HTR-8/SVneo (cell line): ENCODE measurements around the gene ZNF473.
"Not testable (repeated sequence)": the region's sequence is repeated elsewhere in the genome, so short reads cannot be mapped to it uniquely, and the experiment has no call there.

ENCODE experiments used
- DNase-seq: peaks from one replicate; pipeline ENCODE4 v3.0.0; 2011; ENCODE audit warnings: low spot score, mixed read lengths; ENCODE audit not compliant: insufficient read length
- FAIRE-seq: peaks from 2 replicates; lab custom pipeline; 2011; peaks lifted over from hg19 to GRCh38; lab: Jason Lieb, UNC

Gene ZNF473

DNA sequence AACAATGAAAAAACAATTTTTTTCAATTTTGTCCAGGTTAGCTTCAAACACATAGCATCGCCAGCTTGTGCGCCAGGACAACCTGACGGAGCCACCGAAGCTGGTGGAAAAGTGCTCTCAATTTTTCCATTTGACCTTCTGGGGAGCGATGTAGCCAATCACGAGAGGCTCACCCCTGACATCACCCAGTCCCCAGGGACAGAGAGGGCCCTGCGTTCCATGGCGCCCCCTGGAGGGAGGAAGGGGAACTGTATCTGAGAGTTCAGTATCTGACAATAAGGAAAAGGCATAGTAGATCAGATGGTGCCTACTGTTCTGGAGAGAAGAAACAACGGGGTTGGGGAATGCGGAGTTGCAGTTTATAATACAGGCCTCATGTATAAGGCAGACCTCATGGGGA is 64.9 kb downstream of the ZNF473 start:
- not testable (repeated sequence) for DNase-seq, FAIRE-seq

DNA sequence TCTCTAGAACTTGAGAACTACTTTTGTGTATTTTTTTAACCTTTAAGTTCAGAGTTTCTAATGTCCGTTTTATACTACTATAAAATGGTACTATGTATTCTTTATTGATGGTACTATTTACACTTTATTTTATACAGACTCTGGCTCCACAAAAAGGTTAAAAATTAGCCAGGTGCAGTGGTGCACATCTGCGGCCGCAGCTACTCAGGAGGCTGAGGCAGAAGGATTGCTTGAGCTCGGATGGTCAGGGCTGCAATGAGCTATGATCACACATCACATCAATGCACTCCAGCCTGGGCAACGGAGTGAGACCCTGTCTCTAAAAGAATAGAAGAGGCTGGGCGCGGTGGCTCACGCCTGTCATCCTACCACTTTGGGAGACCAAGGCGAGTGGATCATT is 66.0 kb downstream of the ZNF473 start:
- not testable (repeated sequence) for DNase-seq, FAIRE-seq

DNA sequence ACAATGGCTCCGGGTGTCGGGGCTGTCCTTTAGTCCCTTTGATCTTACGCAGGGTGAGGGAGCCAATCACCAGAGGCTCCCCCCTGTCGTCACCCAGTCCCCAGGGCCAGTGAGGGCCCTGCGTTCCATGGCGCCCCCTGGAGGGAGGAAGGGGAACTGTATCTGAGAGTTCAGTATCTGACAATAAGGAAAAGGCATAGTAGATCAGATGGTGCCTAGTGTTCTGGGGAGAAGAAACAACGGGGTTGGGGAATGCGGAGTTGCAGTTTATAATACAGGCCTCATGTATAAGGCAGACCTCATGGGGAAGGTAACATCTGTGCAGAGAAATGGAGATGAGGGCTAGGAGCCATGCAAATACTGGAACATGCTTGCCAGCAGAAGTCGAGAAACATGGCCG is 66.8 kb downstream of the ZNF473 start:
- not testable (repeated sequence) for FAIRE-seq, DNase-seq

DNA sequence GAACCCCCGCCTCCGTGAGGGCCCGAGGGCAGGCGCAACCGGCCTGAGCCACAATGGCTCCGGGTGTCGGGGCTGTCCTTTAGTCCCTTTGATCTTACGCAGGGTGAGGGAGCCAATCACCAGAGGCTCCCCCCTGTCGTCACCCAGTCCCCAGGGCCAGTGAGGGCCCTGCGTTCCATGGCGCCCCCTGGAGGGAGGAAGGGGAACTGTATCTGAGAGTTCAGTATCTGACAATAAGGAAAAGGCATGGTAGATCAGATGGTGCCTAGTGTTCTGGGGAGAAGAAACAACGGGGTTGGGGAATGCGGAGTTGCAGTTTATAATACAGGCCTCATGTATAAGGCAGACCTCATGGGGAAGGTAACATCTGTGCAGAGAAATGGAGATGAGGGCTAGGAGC is 72.1 kb downstream of the ZNF473 start:
- not testable (repeated sequence) for FAIRE-seq, DNase-seq

DNA sequence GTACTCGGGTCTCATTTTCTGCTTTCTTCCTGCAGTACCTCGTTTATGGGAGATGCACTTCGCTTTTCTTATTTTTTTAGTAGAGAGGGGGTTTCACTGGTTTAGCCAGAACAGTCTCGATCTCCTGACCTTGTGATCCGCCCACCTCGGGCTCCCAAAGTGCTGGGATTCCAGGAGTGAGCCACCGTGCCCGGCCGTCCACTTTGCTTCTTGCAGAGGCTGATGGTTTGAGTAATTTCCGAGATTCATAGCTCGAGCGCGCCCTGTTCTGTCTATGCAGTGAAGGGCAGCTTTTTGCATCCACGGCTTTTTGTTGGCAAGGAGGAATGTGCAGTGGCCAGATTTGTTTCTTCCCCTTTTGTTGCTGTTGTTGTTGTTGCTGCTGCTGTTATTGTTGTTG is 73.1 kb downstream of the ZNF473 start:
- not testable (repeated sequence) for DNase-seq, FAIRE-seq

DNA sequence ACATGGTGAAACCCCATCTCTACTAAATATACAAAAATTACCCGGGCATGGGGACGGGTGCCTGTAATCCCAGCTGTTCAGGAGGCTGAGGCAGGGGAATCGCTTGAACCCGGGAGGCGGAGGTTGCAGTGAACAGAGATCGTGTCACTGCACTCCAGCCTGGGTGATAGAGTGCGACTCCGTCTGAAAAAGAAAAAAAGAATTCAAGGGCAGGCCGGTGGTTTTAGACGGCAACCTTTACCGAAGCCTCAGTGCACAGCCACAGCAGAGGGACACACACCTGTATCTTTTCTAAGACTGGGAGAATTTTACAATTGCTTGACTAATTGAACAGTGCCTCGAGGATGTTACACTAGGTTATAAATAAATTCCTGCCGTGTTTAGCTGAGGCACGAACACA is 73.9 kb downstream of the ZNF473 start:
- not testable (repeated sequence) for FAIRE-seq, DNase-seq

DNA sequence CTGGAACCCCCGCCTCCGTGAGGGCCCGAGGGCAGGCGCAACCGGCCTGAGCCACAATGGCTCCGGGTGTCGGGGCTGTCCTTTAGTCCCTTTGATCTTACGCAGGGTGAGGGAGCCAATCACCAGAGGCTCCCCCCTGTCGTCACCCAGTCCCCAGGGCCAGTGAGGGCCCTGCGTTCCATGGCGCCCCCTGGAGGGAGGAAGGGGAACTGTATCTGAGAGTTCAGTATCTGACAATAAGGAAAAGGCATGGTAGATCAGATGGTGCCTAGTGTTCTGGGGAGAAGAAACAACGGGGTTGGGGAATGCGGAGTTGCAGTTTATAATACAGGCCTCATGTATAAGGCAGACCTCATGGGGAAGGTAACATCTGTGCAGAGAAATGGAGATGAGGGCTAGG is 75.1 kb downstream of the ZNF473 start:
- not testable (repeated sequence) for DNase-seq, FAIRE-seq
